Aortic smooth muscle cell (primary cell): ENCODE data around the gene ABHD16A. TPM values are rescaled to one million over a fixed set of nuclear protein-coding genes. Genes with fewer than 3 reads are reported as not detected.

Experiments used
- total RNA-seq: library from RNA; depleted of rRNA; stranded (reverse); fragments of >200 nt; gene quantifications from 2 replicates; pipeline ENCODE4 v1.2.3, GENCODE V29; 2014

ABHD16A gene
- total RNA-seq: 51.5 and 62.8 TPM in 2 replicates

GRCh38 chr6:31702819-31703716, at the start of gene ABHD16A:
ABHD16A (minus strand) TSS chr6:31703324; CDS start chr6:31703281, 43 bp downstream.

GRCh38 chr6:31739639-31740396, 36.7 kb upstream of the ABHD16A start, which contains the start of gene MSH5:
MSH5 (plus strand) TSS chr6:31740005; CDS start chr6:31740467, 462 bp downstream.

GRCh38 chr6:31736021-31736767, 33.1 kb upstream of the ABHD16A start, which contains the start of gene CLIC1:
CLIC1 (minus strand) TSS chr6:31736530; CDS start chr6:31736300, 230 bp downstream.

GRCh38 chr6:31728767-31729514, 25.8 kb upstream of the ABHD16A start, which contains the start of gene DDAH2:
DDAH2 (minus strand) TSS chr6:31729299; CDS start chr6:31729161, 138 bp downstream.

GRCh38 chr6:31723245-31723979, 20.3 kb upstream of the ABHD16A start, which contains the start of gene MPIG6B:
MPIG6B (plus strand) TSS chr6:31723373; CDS start chr6:31723384, 11 bp downstream.

GRCh38 chr6:31721351-31722020, 18.4 kb upstream of the ABHD16A start, which contains the start of gene LY6G6C:
LY6G6C (minus strand) TSS chr6:31721746; CDS start chr6:31721679, 67 bp downstream.

GRCh38 chr6:31715022-31715958, 12.2 kb upstream of the ABHD16A start, which contains the start of gene LY6G6D:
LY6G6D (plus strand) TSS chr6:31715348; CDS start chr6:31715356, 8 bp downstream.

GRCh38 chr6:31706599-31706998, 3.5 kb upstream of the ABHD16A start, which contains the start of gene LY6G6F:
LY6G6F (plus strand) TSS chr6:31706866; CDS start chr6:31706907, 41 bp downstream.

GRCh38 chr6:31680226-31681134, 22.6 kb downstream of the ABHD16A start, which contains the start of gene LY6G5C:
LY6G5C (minus strand) TSS chr6:31681067; CDS start chr6:31680373, 694 bp downstream.

GRCh38 chr6:31669676-31670075, 33.4 kb downstream of the ABHD16A start, which contains the start of gene LY6G5B:
LY6G5B (plus strand) TSS chr6:31669976; CDS start chr6:31670951, 975 bp downstream.

GRCh38 chr6:31665501-31666336, 37.4 kb downstream of the ABHD16A start, which contains the start of gene CSNK2B:
CSNK2B (plus strand) TSS chr6:31666080; CDS start chr6:31666832, 752 bp downstream.

GRCh38 chr6:31664790-31665500, 38.2 kb downstream of the ABHD16A start, which contains the start of gene GPANK1:
GPANK1 (minus strand) TSS chr6:31664997; CDS start chr6:31664478, 519 bp downstream.

GRCh38 chr6:31660381-31661261, 42.5 kb downstream of the ABHD16A start, which contains the start of gene C6orf47:
C6orf47 (minus strand) TSS chr6:31660778; CDS start chr6:31659947, 831 bp downstream.

